Endothelial cell of umbilical vein (primary cell): ENCODE data around the gene AHSA1. TPM values are rescaled to one million over a fixed set of nuclear protein-coding genes. Genes with fewer than 3 reads are reported as not detected.

Experiments used
- BruUV-seq: library from RNA; stranded (reverse); fragments of 400-500 nt; replicated peaks from 2 replicates; lab custom pipeline; 2021; lab: Mats Ljungman, UMichigan
- CTCF ChIA-PET: fragments of 300-600, 350-600 bp; sonication (Branson Sonifier 250); formaldehyde crosslinking; loops from one replicate; lab custom pipeline; 2021; ENCODE audit warnings: antibody characterized with exemption, inconsistent platforms; lab: Charles Lee
- POLR2A ChIA-PET: fragments of 300-600, 350-600 bp; sonication (Branson Sonifier 250); formaldehyde crosslinking; loops from one replicate; lab custom pipeline; 2021; ENCODE audit warnings: antibody characterized with exemption, inconsistent platforms; lab: Charles Lee
- DNase-seq: peaks from one replicate; pipeline ENCODE4 v3.0.0-alpha.2; 2011; ENCODE audit warnings: low read depth, low spot score
- FAIRE-seq: peaks from 2 replicates; lab custom pipeline; 2011; peaks lifted over from hg19 to GRCh38; lab: Jason Lieb, UNC
- H2AFZ ChIP-seq: 2 replicates; pipeline ENCODE4 v1.6.0; 2012; ENCODE audit warnings: low read depth, low read length, control low read depth, inconsistent platforms
- H3K27ac ChIP-seq: 2 replicates; pipeline ENCODE4 v1.5.1; 2011; ENCODE audit warnings: low read depth, mild to moderate bottlenecking, control low read depth, low read length, moderate library complexity; ENCODE audit not compliant: insufficient read depth
- H3K27me3 ChIP-seq, 2 experiments: 2 replicates each; pipeline versions ENCODE4 v1.6.0 to v1.6.1; 2011; ENCODE audit warnings: low read length in 2 of 2, mixed read lengths in 1 of 2; ENCODE audit not compliant: control insufficient read depth in 2 of 2, insufficient read depth in 2 of 2
- H3K36me3 ChIP-seq, 2 experiments: 2 replicates in 1 of 2; 3 replicates in 1 of 2; pipeline ENCODE4 v1.5.1; 2011; ENCODE audit warnings: low read length in 2 of 2, mild to moderate bottlenecking in 1 of 2, moderate library complexity in 1 of 2; ENCODE audit not compliant: control insufficient read depth in 2 of 2, insufficient read depth in 2 of 2; ENCODE audit errors: extremely low read depth in 1 of 2
- H3K4me1 ChIP-seq: 3 replicates; pipeline ENCODE4 v1.5.1; 2011; ENCODE audit warnings: mild to moderate bottlenecking, low read length; ENCODE audit not compliant: control insufficient read depth, insufficient read depth; ENCODE audit errors: extremely low read depth
- H3K4me2 ChIP-seq: 2 replicates; pipeline ENCODE4 v1.6.1; 2011; ENCODE audit warnings: low read length, control low read depth, mixed read lengths; ENCODE audit not compliant: insufficient read depth
- H3K4me3 ChIP-seq, 3 experiments: fragments of 200-600 bp in 1 of 3; sonication (generic), shearing (Covaris generic) in 1 of 3; replicated peaks in 1 of 3; 2 replicates each; pipeline ENCODE4 v1.5.1; 2011 to 2016; ENCODE audit warnings: control low read depth in 3 of 3, low read length in 3 of 3, mild to moderate bottlenecking in 2 of 3, inconsistent platforms in 1 of 3, low read depth in 1 of 3, moderate library complexity in 1 of 3; ENCODE audit not compliant: insufficient read depth in 1 of 3
- H3K79me2 ChIP-seq: 2 replicates; pipeline ENCODE4 v1.6.0; 2012; ENCODE audit warnings: low read length, inconsistent platforms; ENCODE audit not compliant: control insufficient read depth, insufficient read depth
- H3K9ac ChIP-seq: replicated peaks from 2 replicates; pipeline ENCODE3; 2011; ENCODE audit warnings: low read length, control low read depth; ENCODE audit not compliant: insufficient read depth; ENCODE audit errors: extremely low read depth
- H3K9me1 ChIP-seq: replicated peaks from 3 replicates; pipeline ENCODE4 v1.6.0; 2011; ENCODE audit warnings: mild to moderate bottlenecking, low read length; ENCODE audit not compliant: control insufficient read depth, insufficient read depth; ENCODE audit errors: extremely low read depth
- H3K9me3 ChIP-seq: replicated peaks from 2 replicates; pipeline ENCODE4 v1.5.1; 2012; ENCODE audit warnings: low read length, inconsistent platforms; ENCODE audit not compliant: control insufficient read depth, insufficient read depth
- H4K20me1 ChIP-seq: replicated peaks from 2 replicates; pipeline ENCODE3; 2011; ENCODE audit warnings: mild to moderate bottlenecking, low read length; ENCODE audit not compliant: control insufficient read depth, insufficient read depth; ENCODE audit errors: extremely low read depth
- CTCF ChIP-seq, 2 donors: IDR thresholded peaks; 1 replicate in 1 of 2; 2 replicates in 1 of 2; pipeline ENCODE4 v1.5.1; 2011; ENCODE audit warnings: low read length in 2 of 2, mild to moderate bottlenecking in 2 of 2, moderate library complexity in 2 of 2, control low read depth in 1 of 2, inconsistent platforms in 1 of 2, low read depth in 1 of 2; ENCODE audit not compliant: insufficient read depth in 1 of 2; ENCODE audit errors: extremely low read depth in 1 of 2
- EZH2 ChIP-seq: IDR thresholded peaks from 2 replicates; pipeline ENCODE4 v1.6.1; 2012; ENCODE audit warnings: borderline replicate concordance, low read depth, mild to moderate bottlenecking, moderate library complexity, low read length, inconsistent platforms; ENCODE audit not compliant: severe bottlenecking
- FOS ChIP-seq: IDR thresholded peaks from 2 replicates; pipeline ENCODE4 v1.6.1; 2011; ENCODE audit warnings: mild to moderate bottlenecking, low read length, moderate library complexity, borderline replicate concordance; ENCODE audit not compliant: insufficient read depth
- GATA2 ChIP-seq: IDR thresholded peaks from 2 replicates; pipeline ENCODE4 v1.7.0; 2011; ENCODE audit warnings: low read depth, mild to moderate bottlenecking, moderate library complexity, mixed read lengths, low read length; ENCODE audit not compliant: insufficient read length, insufficient read depth
- JUN ChIP-seq: IDR thresholded peaks from 2 replicates; pipeline ENCODE4 v1.6.1; 2011; ENCODE audit warnings: borderline replicate concordance, low read depth; ENCODE audit not compliant: insufficient read length, insufficient read depth
- MAX ChIP-seq: IDR thresholded peaks from 2 replicates; pipeline ENCODE4 v1.6.1; 2011; ENCODE audit not compliant: insufficient read depth, insufficient read length
- MYC ChIP-seq: IDR thresholded peaks from one replicate; pipeline ENCODE4 v1.6.1; 2011; ENCODE audit warnings: mild to moderate bottlenecking, low read depth, low read length
- POLR2A ChIP-seq: IDR thresholded peaks from 2 replicates; pipeline ENCODE4 v1.6.1; 2012; ENCODE audit warnings: low read depth, mild to moderate bottlenecking, control low read depth, low read length
- POLR2AphosphoS5 ChIP-seq: IDR thresholded peaks from 2 replicates; pipeline ENCODE4 v1.6.1; 2012; ENCODE audit warnings: low read depth, mild to moderate bottlenecking, control low read depth, low read length, moderate library complexity; ENCODE audit not compliant: insufficient read depth
- dilution Hi-C: fragments of 300-500 bp; cut with MboI; formaldehyde crosslinking; loops from one replicate; pipeline ENCODE4 v1.15.0; 2019; ENCODE audit warnings: low sequenced_read_pairs; ENCODE audit not compliant: extremely low pct_ligation_motif_present
- intact Hi-C: fragments of 100-400 bp; cut with micrococcal nuclease; formaldehyde crosslinking; loops from one replicate; pipeline ENCODE4 v1.10.0; 2022
- polyA plus RNA-seq, 4 experiments: library from polyadenylated mRNA; depleted of rRNA in 3 of 4; stranded (reverse) in 3 of 4; unstranded in 1 of 4; fragments of >200 nt; gene quantifications; 2 replicates each; pipeline versions ENCODE4 v1.2.1 to v1.2.3, GENCODE V29; 2011 to 2012; ENCODE audit warnings: missing spikeins in 1 of 4
- total RNA-seq: library from RNA; stranded (reverse); gene quantifications from 2 replicates; pipeline ENCODE4 v1.2.3, GENCODE V29; 2021

AHSA1 gene
- total and polyA plus RNA-seq, 2 donors (not counting 3 experiments of a cell fraction or from before 2014, with no cell fraction given), result 122 to 166 TPM

GRCh38 chr14:77469539-77469938 is 11.6 kb downstream of the AHSA1 start:
- intact Hi-C loops, result no loop called here
- H3K36me3 ChIP-seq, result peaks cover 15 to 19% of the 10 kb centered on the region in 2 experiments
- no peaks in the 10 kb centered on the region for H4K20me1 ChIP-seq
- no peak for TF ChIP-seq MYC
- TF ChIP-seq POLR2AphosphoS5, result no peak
- TF ChIP-seq GATA2, result no peak
- TF ChIP-seq MAX, result no peak
- no peak for TF ChIP-seq FOS
- TF ChIP-seq EZH2, result no peak
- no peak for TF ChIP-seq JUN
- no peak for TF ChIP-seq CTCF (IDR thresholded peaks at IDR 0.05; ENCODE audit: extremely low read depth in 1 of 2, insufficient read depth in 1 of 2, low read depth in 1 of 2, low read length in 2 of 2)
- TF ChIP-seq POLR2A, result no peak
- H3K4me2 ChIP-seq, result no peak overlapping the region
- ChIA-PET CTCF (interaction anchor here (0.6 to 2.1 kb wide), 2 partner anchors 10 to 1229 kb away, joined by 3 to 12 read pairs; no protein-coding TSS in a partner anchor), POLR2A (no interaction called here)
- H3K9ac ChIP-seq, result no peak overlapping the region
- dilution Hi-C loops, result no loop called here
- H3K4me1 ChIP-seq, result no peaks in the 10 kb centered on the region
- no peaks in the 10 kb centered on the region for H3K27me3 ChIP-seq
- BruUV-seq, result no TSS peak
- H3K79me2 ChIP-seq, result no peaks in the 10 kb centered on the region
- DNase-seq, result no peak
- no peak overlapping the region for H2AFZ ChIP-seq
- no peak overlapping the region for H3K4me3 ChIP-seq
- H3K9me1 ChIP-seq, result no peaks in the 10 kb centered on the region
- no peaks in the 10 kb centered on the region for H3K9me3 ChIP-seq
- no peak overlapping the region for H3K27ac ChIP-seq
- no peak for FAIRE-seq
